ENCODE data around the gene POLRMT. TPM values are rescaled to one million over a fixed set of nuclear protein-coding genes. Genes with fewer than 3 reads are reported as not detected.

Gene POLRMT
- total RNA-seq, 1 experiment from 2014 or later: 51.4 TPM

DNA sequence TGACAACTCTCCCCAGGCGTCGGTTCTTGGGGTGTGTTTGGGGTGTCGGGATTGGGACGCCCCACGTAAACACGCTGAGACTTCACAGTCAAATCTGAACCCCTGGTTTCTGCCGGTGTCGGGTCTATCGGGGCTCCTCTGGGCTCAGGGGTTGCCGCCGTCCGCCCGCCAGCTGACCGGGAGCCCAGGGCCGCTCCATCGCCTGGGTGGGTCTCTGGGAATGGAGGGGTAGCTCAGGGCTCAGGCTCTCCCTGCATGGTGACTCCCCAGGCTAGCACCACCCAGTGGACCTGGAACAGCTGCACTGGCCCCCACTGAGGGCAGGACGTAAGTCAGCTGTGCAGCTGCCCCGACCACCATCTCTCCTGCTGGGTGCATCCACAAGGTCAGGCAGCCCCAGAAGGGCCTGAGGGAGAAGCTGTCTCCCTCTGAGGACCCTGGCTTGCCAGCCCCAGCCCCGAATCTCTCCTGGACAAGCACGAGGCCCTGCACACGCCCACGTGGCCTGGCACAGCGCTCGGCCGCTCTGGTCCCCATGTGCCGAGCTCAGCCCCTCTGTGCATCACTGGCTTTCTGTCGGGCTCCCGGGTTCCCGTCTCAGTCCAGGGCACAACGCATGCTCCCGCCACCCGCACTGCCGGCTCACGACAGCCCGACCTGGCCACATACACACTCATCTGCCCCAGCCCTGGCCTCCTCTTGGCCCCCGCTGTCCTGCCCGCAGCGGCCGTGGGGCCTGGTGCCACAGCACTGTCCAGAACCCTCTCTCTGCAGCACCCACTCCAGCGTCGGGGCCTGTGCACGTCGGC is 23.6 kb upstream of the POLRMT start:
- TF ChIP-seq, protein P1, sequence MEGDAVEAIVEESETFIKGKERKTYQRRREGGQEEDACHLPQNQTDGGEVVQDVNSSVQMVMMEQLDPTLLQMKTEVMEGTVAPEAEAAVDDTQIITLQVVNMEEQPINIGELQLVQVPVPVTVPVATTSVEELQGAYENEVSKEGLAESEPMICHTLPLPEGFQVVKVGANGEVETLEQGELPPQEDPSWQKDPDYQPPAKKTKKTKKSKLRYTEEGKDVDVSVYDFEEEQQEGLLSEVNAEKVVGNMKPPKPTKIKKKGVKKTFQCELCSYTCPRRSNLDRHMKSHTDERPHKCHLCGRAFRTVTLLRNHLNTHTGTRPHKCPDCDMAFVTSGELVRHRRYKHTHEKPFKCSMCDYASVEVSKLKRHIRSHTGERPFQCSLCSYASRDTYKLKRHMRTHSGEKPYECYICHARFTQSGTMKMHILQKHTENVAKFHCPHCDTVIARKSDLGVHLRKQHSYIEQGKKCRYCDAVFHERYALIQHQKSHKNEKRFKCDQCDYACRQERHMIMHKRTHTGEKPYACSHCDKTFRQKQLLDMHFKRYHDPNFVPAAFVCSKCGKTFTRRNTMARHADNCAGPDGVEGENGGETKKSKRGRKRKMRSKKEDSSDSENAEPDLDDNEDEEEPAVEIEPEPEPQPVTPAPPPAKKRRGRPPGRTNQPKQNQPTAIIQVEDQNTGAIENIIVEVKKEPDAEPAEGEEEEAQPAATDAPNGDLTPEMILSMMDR (IDR thresholded peaks at IDR 0.05; ENCODE audit: unreplicated experiment): no peak
- H3K4me1 Mint-ChIP-seq (ENCODE audit: low read depth, unreplicated experiment): peaks cover 11% of the 10 kb centered on the region
- no peaks in the 10 kb centered on the region for H3K9me3 Mint-ChIP-seq (ENCODE audit: low read depth, unreplicated experiment)
- no TSS peak for BruUV-seq (replicated peaks)
- peaks cover 42% of the 10 kb centered on the region for H3K36me3 Mint-ChIP-seq (ENCODE audit: insufficient read depth, unreplicated experiment)
- no peak overlapping the region for H3K4me3 Mint-ChIP-seq (ENCODE audit: low read depth, unreplicated experiment)
- H3K27me3 Mint-ChIP-seq (ENCODE audit: unreplicated experiment): no peaks in the 10 kb centered on the region
- intact Hi-C loops (cut with micrococcal nuclease; ENCODE audit: unreplicated experiment): no loop called here
- CTCF ChIA-PET: no interaction called here
- DNase-seq: no peak
- no peak overlapping the region for H3K27ac Mint-ChIP-seq (ENCODE audit: unreplicated experiment)

DNA sequence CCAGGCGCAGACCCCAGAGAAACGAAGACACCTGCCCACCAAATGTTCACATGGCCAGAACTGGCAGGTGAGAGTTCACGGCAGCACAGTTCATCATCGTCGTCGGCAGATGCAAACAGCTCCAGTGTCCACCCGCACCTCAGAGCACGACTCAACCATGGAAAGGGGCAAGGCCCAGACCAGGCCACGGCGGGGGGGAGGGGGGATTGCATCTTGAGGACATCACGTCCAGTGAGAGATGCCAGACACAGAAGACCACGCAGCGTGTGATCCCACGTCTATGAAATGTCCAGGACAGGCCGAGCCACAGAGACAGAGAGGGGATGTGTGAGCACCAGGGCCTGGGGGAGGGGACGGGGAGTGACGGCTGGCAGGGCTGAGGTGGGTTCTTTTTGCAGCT is 22.4 kb upstream of the POLRMT start:
- TF ChIP-seq, protein P1 (IDR thresholded peaks at IDR 0.05; ENCODE audit: unreplicated experiment): no peak
- no TSS peak for BruUV-seq (replicated peaks)
- intact Hi-C loops (cut with micrococcal nuclease; ENCODE audit: unreplicated experiment): no loop called here
- Mint-ChIP-seq H3K36me3 (ENCODE audit: insufficient read depth, unreplicated experiment) (peaks cover 34% of the 10 kb centered on the region), H3K27me3 (ENCODE audit: unreplicated experiment) (no peaks in the 10 kb centered on the region), H3K4me1 (ENCODE audit: low read depth, unreplicated experiment) (peaks cover 4% of the 10 kb centered on the region), H3K27ac (ENCODE audit: unreplicated experiment) (no peak overlapping the region), H3K4me3 (ENCODE audit: low read depth, unreplicated experiment) (no peak overlapping the region), H3K9me3 (ENCODE audit: low read depth, unreplicated experiment) (no peaks in the 10 kb centered on the region)
- DNase-seq: no peak
- CTCF ChIA-PET: no interaction called here

DNA sequence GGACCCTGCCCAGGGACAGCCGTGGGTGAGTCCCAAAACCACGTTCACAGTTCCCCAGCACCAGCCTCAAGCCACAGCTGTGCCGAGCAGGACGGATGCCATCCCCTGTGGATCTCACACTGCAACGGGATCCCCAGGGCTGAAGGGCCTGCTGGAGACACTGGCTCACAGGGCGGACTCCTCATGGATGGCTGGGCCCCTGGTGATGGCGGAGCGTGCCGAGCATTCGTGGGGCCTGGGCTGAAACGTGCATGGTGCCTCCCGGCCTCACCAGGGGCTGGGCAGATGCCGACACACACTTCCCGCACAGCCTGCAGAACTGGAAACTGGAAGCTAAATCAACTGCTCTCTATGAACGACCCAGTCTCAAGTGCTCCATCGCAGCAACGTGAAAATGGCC is 20.1 kb upstream of the POLRMT start:
- TF ChIP-seq, protein P1 (IDR thresholded peaks at IDR 0.05; ENCODE audit: unreplicated experiment): no peak
- intact Hi-C loops (cut with micrococcal nuclease; ENCODE audit: unreplicated experiment): no loop called here
- Mint-ChIP-seq H3K36me3 (ENCODE audit: insufficient read depth, unreplicated experiment) (peaks cover 29% of the 10 kb centered on the region), H3K4me3 (ENCODE audit: low read depth, unreplicated experiment) (no peak overlapping the region), H3K9me3 (ENCODE audit: low read depth, unreplicated experiment) (no peaks in the 10 kb centered on the region), H3K27me3 (ENCODE audit: unreplicated experiment) (no peaks in the 10 kb centered on the region), H3K27ac (ENCODE audit: unreplicated experiment) (no peak overlapping the region), H3K4me1 (ENCODE audit: low read depth, unreplicated experiment) (no peaks in the 10 kb centered on the region)
- CTCF ChIA-PET: no interaction called here
- no TSS peak for BruUV-seq (replicated peaks)
- no peak for DNase-seq

DNA sequence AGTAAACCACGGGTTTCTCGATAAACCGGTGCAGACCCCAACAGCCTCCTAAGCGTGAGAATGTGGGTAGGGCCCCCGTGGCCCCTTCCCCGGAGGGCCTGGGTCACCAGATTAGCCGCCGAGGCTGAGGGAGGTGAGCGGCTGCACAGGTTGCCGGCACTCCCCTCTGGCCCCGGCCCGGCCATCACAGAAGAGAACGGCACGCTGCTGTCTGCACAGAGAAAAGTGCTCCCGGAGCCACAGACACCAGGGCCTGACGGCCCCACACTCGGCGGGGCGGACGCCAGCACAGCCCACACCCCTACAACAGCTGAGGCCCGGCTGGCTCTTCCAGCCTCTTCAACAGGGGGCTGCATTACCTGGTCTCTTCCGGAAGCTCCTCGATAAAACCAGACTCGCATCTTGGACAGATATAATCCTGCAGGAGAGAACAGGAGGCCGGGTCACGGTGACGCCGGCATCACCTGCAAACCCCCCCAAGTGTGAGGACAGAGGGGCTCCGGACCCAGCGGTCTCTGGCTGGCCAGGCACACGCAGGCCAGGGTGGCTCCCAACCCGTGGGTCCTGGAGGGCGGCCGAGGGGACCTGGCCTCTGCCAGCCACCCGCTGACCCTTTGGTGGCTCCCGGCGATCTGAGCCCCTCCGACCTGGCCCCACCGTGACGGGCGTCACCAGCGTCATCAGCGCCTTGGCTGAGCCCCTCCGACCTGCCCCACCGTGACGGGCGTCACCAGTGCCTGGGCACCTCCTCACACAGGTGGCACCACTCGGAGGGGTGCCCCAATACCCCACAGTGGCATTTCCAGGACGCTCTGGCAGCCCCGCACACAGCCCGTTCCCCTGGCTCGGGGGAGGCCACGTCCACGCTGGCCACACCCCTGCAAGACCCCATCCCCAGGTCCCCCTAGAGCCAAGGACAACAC is 19.4 kb upstream of the POLRMT start:
- Mint-ChIP-seq H3K27ac (ENCODE audit: unreplicated experiment) (no peak overlapping the region), H3K4me1 (ENCODE audit: low read depth, unreplicated experiment) (no peaks in the 10 kb centered on the region), H3K36me3 (ENCODE audit: insufficient read depth, unreplicated experiment) (peaks cover 29% of the 10 kb centered on the region), H3K27me3 (ENCODE audit: unreplicated experiment) (no peaks in the 10 kb centered on the region), H3K9me3 (ENCODE audit: low read depth, unreplicated experiment) (no peaks in the 10 kb centered on the region), H3K4me3 (ENCODE audit: low read depth, unreplicated experiment) (no peak overlapping the region)
- DNase-seq: no peak
- BruUV-seq (replicated peaks): no TSS peak
- CTCF ChIA-PET: no interaction called here
- intact Hi-C loops (cut with micrococcal nuclease; ENCODE audit: unreplicated experiment): no loop called here
- TF ChIP-seq, protein P1 (IDR thresholded peaks at IDR 0.05; ENCODE audit: unreplicated experiment): no peak

All from Calu3 (cell line).